WTC11 (cell line): Measurements from ENCODE around the gene PCBP3. TPM values are rescaled to one million over a fixed set of nuclear protein-coding genes. Genes with fewer than 3 reads are reported as not detected.

Experiments used
- ATAC-seq: fragments of 200-7000 bp; cut with Tn5 transposase; 2 replicates; pipeline ENCODE4 v1.10.0; 2021; ENCODE audit warnings: mild to moderate bottlenecking, moderate library complexity
- CTCF ChIA-PET: fragments of 300-600 bp; sonication (Branson Sonifier 250); formaldehyde crosslinking; loops from one replicate; lab custom pipeline; 2021; ENCODE audit warnings: antibody characterized with exemption; lab: Charles Lee
- POLR2A ChIA-PET: fragments of 350-600 bp; sonication (Branson Sonifier 250); formaldehyde crosslinking; loops from one replicate; lab custom pipeline; 2021; ENCODE audit warnings: antibody characterized with exemption; lab: Charles Lee
- DNase-seq: peaks from one replicate; pipeline ENCODE4 v3.0.0; 2021; ENCODE audit warnings: low spot score
- H3K27ac Mint-ChIP-seq: 2 replicates; pipeline ENCODE4 v1.8.0; 2021; ENCODE audit warnings: mixed read lengths
- H3K27me3 Mint-ChIP-seq: 2 replicates; pipeline ENCODE4 v1.8.0; 2021; ENCODE audit warnings: low read depth, mild to moderate bottlenecking, moderate library complexity, mixed read lengths
- H3K36me3 Mint-ChIP-seq: 2 replicates; pipeline ENCODE4 v1.8.0; 2021; ENCODE audit warnings: mixed read lengths
- H3K4me1 Mint-ChIP-seq: 2 replicates; pipeline ENCODE4 v1.8.0; 2022; ENCODE audit warnings: mixed read lengths
- H3K4me3 Mint-ChIP-seq: 2 replicates; pipeline ENCODE4 v1.8.0; 2021; ENCODE audit warnings: mild to moderate bottlenecking, moderate library complexity, mixed read lengths
- H3K9me3 Mint-ChIP-seq: 2 replicates; pipeline ENCODE4 v1.8.0; 2021; ENCODE audit warnings: mixed read lengths
- AR ChIP-seq: fragments of 250-450 bp; sonication (Bioruptor Pico); IDR thresholded peaks from 2 replicates; pipeline ENCODE4 v1.9.0; 2021; ENCODE audit warnings: mild to moderate bottlenecking
- ATF6 ChIP-seq: sonication (generic); formaldehyde crosslinking; IDR thresholded peaks from 2 replicates; pipeline ENCODE4 v1.8.1; 2023; ENCODE audit warnings: mild to moderate bottlenecking, missing genetic modification reagents
- CREM ChIP-seq: sonication (generic); formaldehyde crosslinking; IDR thresholded peaks from 2 replicates; pipeline ENCODE4 v1.8.1; 2022; ENCODE audit warnings: mild to moderate bottlenecking, missing genetic modification reagents, moderate library complexity
- CTCF ChIP-seq: fragments of 200-600 bp; IDR thresholded peaks from 2 replicates; pipeline ENCODE4 v1.8.0; 2022; ENCODE audit warnings: antibody characterized with exemption
- E2F1 ChIP-seq: sonication (generic); formaldehyde crosslinking; IDR thresholded peaks from 2 replicates; pipeline ENCODE4 v1.8.0; 2022; ENCODE audit warnings: mild to moderate bottlenecking, missing genetic modification reagents
- E2F4 ChIP-seq: sonication (generic); formaldehyde crosslinking; IDR thresholded peaks from 2 replicates; pipeline ENCODE4 v1.8.1; 2022; ENCODE audit warnings: low read depth, mild to moderate bottlenecking, moderate library complexity, missing genetic modification reagents, borderline replicate concordance
- ESRRA ChIP-seq: sonication (generic); formaldehyde crosslinking; IDR thresholded peaks from 2 replicates; pipeline ENCODE4 v1.8.1; 2022; ENCODE audit warnings: mild to moderate bottlenecking, missing genetic modification reagents, borderline replicate concordance
- MAX ChIP-seq: sonication (generic); formaldehyde crosslinking; IDR thresholded peaks from 2 replicates; pipeline ENCODE4 v1.8.0; 2022; ENCODE audit warnings: mild to moderate bottlenecking, missing genetic modification reagents
- MLX ChIP-seq: sonication (generic); formaldehyde crosslinking; IDR thresholded peaks from 2 replicates; pipeline ENCODE4 v1.8.1; 2023; ENCODE audit warnings: mild to moderate bottlenecking, missing genetic modification reagents, moderate library complexity
- NR2C2 ChIP-seq: sonication (generic); formaldehyde crosslinking; IDR thresholded peaks from 2 replicates; pipeline ENCODE4 v1.8.0; 2022; ENCODE audit warnings: mild to moderate bottlenecking, missing genetic modification reagents
- NR3C1 ChIP-seq: sonication (generic); formaldehyde crosslinking; conservative IDR thresholded peaks from 2 replicates; pipeline ENCODE4 v1.8.1; 2023; ENCODE audit warnings: low read depth, mild to moderate bottlenecking, missing genetic modification reagents
- TEAD4 ChIP-seq: sonication (generic); formaldehyde crosslinking; IDR thresholded peaks from 2 replicates; pipeline ENCODE4 v1.8.0; 2022; ENCODE audit warnings: mild to moderate bottlenecking, missing genetic modification reagents
- USF2 ChIP-seq: sonication (generic); formaldehyde crosslinking; IDR thresholded peaks from 2 replicates; pipeline ENCODE4 v1.8.1; 2023; ENCODE audit warnings: mild to moderate bottlenecking, missing genetic modification reagents, moderate library complexity
- ZBTB21 ChIP-seq: sonication (generic); formaldehyde crosslinking; IDR thresholded peaks from 2 replicates; pipeline ENCODE4 v1.8.1; 2023; ENCODE audit warnings: mild to moderate bottlenecking, missing genetic modification reagents, borderline replicate concordance
- ZNF425 ChIP-seq: fragments of 250-450 bp; sonication (Bioruptor Pico); conservative IDR thresholded peaks from 2 replicates; pipeline ENCODE4 v1.9.0; 2021; ENCODE audit warnings: mild to moderate bottlenecking
- total RNA-seq: library from RNA; stranded (reverse); gene quantifications from 3 replicates; pipeline ENCODE4 v1.2.3, GENCODE V29; 2021
- TF ChIP-seq, protein P1 (sequence below): sonication (generic); formaldehyde crosslinking; conservative IDR thresholded peaks from 2 replicates; pipeline ENCODE4 v1.8.1; 2022; ENCODE audit warnings: mild to moderate bottlenecking, missing genetic modification reagents
- TF ChIP-seq, protein P2 (sequence below): sonication (generic); formaldehyde crosslinking; IDR thresholded peaks from 2 replicates; pipeline ENCODE4 v1.8.1; 2022; ENCODE audit warnings: mild to moderate bottlenecking, moderate library complexity, missing genetic modification reagents

The PCBP3 gene
- total RNA-seq, 1 experiment from 2014 or later, result 8.5 TPM

GRCh38 chr21:45863267-45863666, 219.7 kb downstream of the PCBP3 start:
- peaks cover 1% of the 10 kb centered on the region; the same call in 1 of the 2 replicates for H3K4me1 Mint-ChIP-seq
- no peaks in the 10 kb centered on the region for H3K36me3 Mint-ChIP-seq
- no peak for DNase-seq
- POLR2A ChIA-PET, result interaction anchor here (0.5 kb wide), 1 partner anchor 344 kb away, joined by 4 read pairs; no protein-coding TSS in a partner anchor
- H3K4me3 Mint-ChIP-seq, result no peak overlapping the region
- H3K27ac Mint-ChIP-seq, result no peak overlapping the region
- no peak for TF ChIP-seq CREM (CRISPR knock-in tag)
- no peak for TF ChIP-seq NR3C1 (CRISPR knock-in tag)
- TF ChIP-seq MLX (CRISPR knock-in tag), result no peak
- no peak for TF ChIP-seq ZNF425 (CRISPR knock-in tag)
- TF ChIP-seq ZBTB21, result no peak
- no peak for TF ChIP-seq E2F4 (CRISPR knock-in tag)
- ATAC-seq, result peak; percentile 46
- H3K9me3 Mint-ChIP-seq, result no peaks in the 10 kb centered on the region
- CTCF ChIA-PET, result interaction anchor here (0.8 to 1.3 kb wide), 6 partner anchors 8 to 60 kb away, joined by 3 to 7 read pairs (median 3); no protein-coding TSS in a partner anchor
- H3K27me3 Mint-ChIP-seq, result no peaks in the 10 kb centered on the region

DNA sequence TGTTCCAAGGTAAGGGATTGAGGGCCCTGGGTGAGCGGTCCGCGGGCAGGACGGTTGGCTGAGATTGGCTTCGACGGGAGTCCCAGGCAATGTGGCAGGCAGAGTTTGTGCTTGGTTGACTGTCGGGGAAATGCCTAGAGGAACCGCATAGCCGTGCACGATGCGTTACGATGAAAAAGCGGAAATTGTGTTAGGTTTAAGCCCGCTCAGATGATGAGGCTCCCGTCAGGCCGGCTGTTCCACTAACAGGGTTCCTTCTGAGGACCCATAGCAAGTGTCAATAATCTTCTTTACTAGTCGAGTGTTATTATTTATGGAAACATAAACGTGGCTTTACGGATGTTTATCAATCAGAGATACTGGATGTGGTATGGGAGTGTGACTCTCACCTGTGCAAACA, 220.2 kb downstream of the PCBP3 start:
- Mint-ChIP-seq H3K36me3 (no peaks in the 10 kb centered on the region), H3K4me1 (no peaks in the 10 kb centered on the region)
- CTCF ChIA-PET, result interaction anchor here (0.8 to 1.3 kb wide), 4 partner anchors 9 to 59 kb away, joined by 3 to 7 read pairs (median 4); no protein-coding TSS in a partner anchor
- no peak for ATAC-seq
- no peak for TF ChIP-seq ATF6
- TF ChIP-seq, protein P1, sequence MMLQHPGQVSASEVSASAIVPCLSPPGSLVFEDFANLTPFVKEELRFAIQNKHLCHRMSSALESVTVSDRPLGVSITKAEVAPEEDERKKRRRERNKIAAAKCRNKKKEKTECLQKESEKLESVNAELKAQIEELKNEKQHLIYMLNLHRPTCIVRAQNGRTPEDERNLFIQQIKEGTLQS (CRISPR knock-in tag), result no peak
- TF ChIP-seq, protein P2, sequence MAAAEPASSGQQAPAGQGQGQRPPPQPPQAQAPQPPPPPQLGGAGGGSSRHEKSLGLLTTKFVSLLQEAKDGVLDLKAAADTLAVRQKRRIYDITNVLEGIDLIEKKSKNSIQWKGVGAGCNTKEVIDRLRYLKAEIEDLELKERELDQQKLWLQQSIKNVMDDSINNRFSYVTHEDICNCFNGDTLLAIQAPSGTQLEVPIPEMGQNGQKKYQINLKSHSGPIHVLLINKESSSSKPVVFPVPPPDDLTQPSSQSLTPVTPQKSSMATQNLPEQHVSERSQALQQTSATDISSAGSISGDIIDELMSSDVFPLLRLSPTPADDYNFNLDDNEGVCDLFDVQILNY, result no peak
- TF ChIP-seq TEAD4 (CRISPR knock-in tag), result no peak
- TF ChIP-seq AR (CRISPR knock-in tag), result no peak
- TF ChIP-seq MAX (CRISPR knock-in tag), result no peak
- TF ChIP-seq E2F4 (CRISPR knock-in tag), result no peak
- no peak for TF ChIP-seq USF2 (CRISPR knock-in tag)
- no peak for TF ChIP-seq E2F1 (CRISPR knock-in tag)
- TF ChIP-seq NR2C2, result no peak
- no peak for TF ChIP-seq CTCF
- no peak for TF ChIP-seq ESRRA
- TF ChIP-seq, all 79 proteins: peak for 0
- no peak overlapping the region for H3K27ac Mint-ChIP-seq
- no peak overlapping the region for H3K4me3 Mint-ChIP-seq
- H3K9me3 Mint-ChIP-seq, result no peaks in the 10 kb centered on the region
- DNase-seq, result no peak
- POLR2A ChIA-PET, result interaction anchor here (0.5 kb wide), 1 partner anchor 344 kb away, joined by 4 read pairs; no protein-coding TSS in a partner anchor
- no peaks in the 10 kb centered on the region for H3K27me3 Mint-ChIP-seq
